Activated T-cell treated with anti-CD3 and anti-CD28 coated beads, Interleukin-2, amount 50 U/mL, for 48 hours (primary cell): Measurements from ENCODE around the gene RHBDF2.

Source experiments
- DNase-seq, 2 experiments: peaks; one replicate each; pipeline ENCODE4 v3.0.0-alpha.2; 2020

The RHBDF2 gene

GRCh38 chr17:76452660-76453430, 48.4 kb downstream of the RHBDF2 start, which contains the start of gene UBE2O:
UBE2O (minus strand) TSS chr17:76453152; CDS start chr17:76453141, 11 bp downstream.
- DNase-seq = peak; percentile 92 to 96

DNA sequence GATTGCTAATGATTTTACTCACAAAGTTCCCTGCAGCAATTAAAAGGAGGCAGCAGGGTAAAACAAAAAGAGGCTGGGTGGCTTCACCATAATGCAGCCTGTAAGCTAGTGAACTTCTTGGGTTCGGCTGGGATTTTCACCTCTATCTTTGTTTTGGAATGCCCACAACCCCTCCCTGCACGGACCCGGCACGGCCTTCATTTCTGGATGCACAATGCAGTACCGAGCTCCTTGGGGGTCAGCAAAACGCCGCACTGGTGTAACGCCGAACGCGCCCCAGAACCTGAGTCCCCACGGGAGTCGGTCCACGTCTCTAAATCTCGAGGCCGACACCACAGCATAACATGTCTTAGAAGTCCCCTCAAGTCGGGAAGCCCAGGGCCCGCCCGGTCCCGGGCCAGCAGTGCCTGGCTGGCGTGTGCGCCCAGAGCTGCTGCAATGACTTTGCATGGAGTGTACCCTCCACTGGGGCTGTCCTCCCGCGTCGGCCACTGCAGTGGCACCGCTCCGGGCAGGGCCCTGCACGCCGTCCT, 49.0 kb downstream of the RHBDF2 start:
- no peak for DNase-seq

DNA sequence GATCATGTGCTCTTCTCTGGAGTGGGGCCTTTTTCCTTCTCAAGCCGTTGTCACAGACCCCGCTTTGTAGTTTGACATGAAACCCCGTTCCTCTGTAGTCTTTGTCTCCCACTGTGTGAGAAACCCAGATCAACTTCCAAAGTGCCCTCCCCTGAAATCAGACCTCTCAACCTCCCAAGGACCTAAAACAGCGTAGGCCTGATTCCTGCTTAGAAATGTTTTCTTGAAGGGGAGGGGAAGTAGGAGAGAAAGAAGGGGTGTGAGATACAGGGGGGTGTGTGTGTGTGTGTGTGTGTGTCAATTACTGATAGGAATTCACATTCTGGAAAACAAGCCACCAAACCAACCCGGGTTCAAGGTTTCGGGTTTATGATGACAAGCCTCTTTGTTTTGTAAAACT, 49.7 kb downstream of the RHBDF2 start:
- DNase-seq = no peak

DNA sequence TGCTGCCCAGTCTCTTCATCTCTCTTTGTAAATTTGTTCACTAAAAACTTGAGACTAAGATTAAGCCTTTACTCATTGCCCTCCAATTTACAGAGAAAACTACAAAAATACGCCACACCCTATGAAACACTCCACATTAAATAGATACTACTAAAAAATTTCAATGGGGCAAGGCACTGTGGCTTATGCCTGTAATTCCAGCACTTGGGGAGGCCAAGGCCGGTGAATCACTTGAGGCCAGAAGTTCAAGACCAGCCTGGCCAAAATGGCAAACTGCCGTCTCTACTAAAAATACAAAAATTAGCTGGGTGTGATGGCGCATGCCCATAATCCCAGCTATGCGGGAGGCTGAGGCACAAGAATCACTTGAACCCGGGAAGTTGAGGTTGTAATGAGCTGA, 52.1 kb downstream of the RHBDF2 start:
- DNase-seq = no peak

DNA sequence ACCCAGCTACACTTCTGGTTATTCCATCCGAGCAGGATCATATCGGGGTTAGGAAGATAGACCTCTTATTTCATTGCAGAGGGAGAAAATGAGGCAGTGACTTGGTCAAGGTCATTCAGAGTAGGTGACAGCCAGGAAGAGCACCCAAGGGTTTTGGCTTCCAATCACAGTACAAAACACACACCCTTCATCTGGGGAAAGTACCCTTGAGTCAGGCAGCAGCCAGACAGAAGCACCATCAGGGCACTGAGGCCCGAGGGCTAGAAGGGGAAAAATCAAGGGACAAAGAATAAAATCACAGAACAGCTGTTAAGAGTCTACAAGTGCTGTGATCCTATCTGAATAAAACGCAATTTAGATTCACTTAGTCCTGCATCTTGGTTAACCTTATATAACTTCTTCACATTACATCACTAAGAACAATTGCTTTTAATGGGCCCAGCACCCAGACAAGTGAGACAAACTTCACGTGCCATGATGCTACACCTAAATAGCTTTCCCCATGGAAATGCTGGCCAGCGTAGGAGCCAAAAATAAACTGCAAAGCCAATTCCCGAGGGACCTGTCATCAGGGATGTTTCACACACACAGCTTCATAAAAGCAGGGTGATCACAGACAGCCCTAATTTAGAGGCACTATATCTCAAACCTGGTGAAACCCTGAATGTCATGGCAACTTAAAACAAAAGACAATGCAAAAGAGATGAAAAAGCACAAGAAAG, 53.1 kb downstream of the RHBDF2 start:
- no peak for DNase-seq

- DNase-seq = peak in 1 of 2 experiments; percentile 32
These were observed 54.6 kb downstream of the RHBDF2 start for GRCh38 chr17:76446449-76447231.

DNA sequence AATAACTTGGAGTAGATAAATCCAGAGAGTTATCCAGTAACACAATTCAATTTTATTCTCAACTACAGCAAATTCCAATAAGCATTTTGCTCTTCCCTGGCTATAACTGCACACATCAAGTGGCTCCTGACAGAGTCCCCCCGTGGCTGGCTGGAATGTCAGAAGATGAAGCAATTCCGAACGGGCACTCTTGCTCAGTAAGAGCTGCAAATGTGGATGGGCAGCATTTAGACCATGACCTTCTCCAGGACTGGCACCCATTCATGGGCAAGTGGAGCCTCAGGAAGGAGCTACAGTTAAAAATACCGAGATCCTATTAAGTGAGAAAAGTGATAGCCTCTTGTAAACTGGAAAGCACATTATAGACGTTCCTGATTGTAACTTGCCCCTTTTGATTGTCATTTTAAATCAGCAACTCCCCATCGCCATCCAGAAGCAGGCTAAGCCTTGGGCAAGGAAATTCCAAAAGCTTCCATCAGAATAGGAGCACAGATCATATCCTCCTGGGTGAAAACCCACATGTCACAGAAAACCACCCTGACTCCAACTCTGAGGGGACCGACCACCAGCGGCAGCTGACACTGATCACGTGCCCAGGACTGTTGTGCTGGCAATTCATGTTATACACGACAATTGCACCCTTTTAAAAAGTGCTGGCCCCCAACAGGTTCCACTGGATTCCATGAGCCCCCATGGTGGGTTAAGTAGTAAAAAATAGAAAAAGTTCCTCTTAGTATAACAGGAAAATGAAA, 55.4 kb downstream of the RHBDF2 start:
- DNase-seq = no peak

DNA sequence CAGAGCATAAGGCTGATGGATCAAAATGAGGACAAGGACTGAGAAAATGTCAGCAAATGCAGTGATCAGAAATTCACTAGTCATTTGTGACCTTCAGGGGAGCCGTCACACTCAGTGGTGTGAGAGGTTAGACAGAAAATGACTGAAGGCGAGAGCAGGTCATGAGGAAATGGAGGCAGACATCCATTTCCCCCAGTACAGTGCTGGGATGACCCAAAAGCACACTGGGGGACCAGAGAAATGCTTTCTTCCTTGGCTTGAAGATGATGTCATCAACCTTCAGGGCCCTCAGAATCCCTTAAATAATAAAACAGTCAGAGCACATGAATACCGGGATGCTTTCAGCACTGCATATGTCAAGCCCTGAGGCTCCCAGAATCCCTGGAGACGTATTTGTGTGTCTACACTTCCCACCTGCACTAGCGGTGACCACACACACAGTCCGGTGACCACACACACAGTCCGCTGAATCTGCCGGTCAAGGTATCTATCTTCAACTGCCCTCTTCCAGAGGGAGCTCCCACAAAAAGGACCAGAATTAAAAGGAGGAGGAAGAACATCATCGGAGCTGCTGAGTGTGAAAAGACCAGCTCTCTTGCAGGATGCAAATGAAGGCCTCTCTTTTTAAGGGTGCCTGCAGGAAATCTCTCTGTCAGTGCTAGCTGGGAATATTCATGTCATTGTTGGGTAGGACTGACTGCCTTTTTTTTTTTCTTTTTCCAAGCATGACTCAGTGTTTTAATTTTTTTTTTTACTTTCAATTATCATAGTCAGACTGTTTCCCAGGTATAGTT, 56.5 kb downstream of the RHBDF2 start:
- DNase-seq = no peak

DNA sequence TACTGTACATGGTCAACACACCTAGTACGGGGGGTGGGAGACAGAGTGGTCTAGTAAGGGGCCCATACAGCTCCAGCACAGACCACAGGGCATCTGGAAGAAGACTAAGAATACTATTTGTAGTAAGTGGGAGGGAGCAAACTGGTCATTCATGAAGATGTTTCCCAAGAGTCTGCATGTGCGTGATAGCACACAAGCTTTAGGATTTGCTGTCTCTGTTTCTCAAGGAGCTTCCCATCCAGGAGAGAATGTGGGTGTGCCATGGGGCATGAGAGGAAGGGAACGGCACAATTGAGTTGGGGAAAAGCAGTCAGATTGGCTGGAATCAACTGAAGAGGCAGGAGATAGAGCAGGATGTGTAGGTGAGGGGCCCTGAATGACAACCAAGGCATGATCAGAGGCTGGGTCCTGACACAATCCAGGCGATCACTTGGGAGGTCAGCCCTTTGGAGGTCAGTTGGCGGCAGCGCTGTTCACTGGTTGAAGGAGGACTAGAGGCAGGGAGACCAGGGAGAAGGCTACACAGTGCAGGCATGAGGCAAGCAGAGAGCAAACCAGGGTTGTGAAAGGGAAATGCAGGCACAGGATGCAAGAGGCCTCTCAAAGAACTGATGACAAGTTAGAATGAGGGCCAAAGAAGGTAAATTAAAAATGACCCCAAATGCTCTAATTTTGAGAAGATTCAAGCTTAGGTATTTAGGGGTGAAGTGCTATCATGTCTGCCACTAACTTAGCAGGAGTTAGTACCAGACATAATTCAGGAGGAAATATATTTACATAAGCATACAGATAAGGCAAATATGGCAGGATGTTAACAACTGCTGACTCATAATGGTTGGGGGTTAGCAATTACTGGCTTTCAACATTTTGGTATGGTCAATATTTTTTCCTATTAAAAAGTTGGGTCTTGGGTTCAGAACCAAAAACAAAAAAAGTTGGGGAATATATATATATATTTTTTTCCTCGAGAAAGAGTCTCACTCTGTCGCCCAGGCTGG, 58.6 kb downstream of the RHBDF2 start:
- no peak for DNase-seq

DNA sequence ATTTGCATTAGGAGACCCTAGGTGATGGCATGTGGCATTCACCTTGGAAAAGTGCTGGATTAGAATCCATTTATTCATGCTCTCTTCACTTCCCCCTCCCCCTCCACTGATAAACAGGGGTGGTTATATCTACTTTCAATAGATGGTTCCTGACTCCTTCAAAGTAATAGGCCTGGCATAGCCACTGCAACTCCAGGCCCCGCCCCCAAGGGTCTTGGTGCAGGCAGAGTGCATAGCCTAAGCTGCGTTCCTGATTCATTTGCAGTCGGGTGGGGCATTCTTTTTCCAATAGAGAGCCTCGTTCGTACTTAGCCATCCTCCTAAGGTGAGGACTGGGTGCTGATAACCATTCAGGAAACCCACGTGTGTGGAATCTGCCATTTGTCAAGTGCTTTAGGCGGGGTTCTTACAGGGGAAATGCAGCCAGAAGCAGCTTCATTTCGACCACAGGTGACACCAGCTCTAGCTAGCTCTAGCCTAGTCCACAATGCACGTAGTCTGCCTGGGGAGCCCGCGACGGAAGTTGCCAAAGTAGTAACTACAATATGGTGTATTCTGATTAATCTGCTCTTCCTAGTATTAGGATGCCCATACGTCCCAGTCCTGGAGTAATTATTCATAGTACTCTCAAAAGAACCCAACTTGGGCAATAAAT, 59.4 kb downstream of the RHBDF2 start:
- DNase-seq = no peak

- no peak for DNase-seq
These were observed 60.4 kb downstream of the RHBDF2 start for GRCh38 chr17:76440751-76441362.

DNA sequence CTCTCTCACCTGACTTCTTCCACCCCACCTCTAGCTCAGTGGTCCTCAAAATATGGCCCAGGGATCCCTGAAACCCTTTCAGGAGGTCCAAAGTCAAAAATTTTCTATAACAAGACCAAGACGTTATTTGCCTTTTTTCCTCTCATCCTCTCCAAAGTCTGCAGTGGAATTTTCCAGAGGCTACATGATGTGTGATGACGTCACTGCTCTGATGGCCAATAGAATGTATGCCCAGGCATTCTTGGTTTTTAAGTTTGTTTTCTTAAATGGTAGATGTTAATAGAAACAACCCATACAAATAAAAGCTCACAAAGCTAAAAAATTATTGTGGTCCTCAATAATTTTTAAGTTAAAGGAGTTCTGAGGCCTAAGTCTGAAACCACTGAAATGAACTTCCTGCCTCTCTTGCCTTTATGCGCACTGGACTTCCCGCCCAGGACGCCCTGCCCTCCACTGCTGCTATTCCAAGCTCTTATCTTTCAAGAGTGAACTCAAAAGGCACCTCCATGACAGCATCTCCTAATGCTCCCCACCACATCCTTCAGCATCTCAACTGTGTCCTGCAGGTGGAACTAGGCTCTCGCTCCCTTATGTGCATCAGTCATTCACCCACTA, 61.8 kb downstream of the RHBDF2 start:
- DNase-seq = no peak

DNA sequence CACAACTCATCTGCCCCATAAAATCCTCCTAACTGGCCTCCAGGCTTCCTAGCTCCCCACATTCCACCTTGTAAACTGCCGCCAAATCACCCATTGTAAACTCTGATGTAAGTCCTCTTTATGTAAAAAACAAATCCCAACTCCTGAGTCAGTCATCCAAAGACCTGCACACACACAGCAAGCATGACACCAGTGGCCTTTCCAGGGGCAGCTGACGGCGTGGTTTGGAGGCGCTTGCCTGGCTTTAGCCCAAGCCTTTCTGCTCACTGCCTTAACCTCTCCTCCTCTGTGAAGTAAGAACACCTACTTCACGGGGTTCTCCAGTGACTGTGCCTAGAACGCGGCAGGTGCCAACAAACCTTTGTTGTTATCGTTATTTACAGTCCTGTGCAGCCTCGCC, 62.3 kb downstream of the RHBDF2 start:
- no peak for DNase-seq

DNA sequence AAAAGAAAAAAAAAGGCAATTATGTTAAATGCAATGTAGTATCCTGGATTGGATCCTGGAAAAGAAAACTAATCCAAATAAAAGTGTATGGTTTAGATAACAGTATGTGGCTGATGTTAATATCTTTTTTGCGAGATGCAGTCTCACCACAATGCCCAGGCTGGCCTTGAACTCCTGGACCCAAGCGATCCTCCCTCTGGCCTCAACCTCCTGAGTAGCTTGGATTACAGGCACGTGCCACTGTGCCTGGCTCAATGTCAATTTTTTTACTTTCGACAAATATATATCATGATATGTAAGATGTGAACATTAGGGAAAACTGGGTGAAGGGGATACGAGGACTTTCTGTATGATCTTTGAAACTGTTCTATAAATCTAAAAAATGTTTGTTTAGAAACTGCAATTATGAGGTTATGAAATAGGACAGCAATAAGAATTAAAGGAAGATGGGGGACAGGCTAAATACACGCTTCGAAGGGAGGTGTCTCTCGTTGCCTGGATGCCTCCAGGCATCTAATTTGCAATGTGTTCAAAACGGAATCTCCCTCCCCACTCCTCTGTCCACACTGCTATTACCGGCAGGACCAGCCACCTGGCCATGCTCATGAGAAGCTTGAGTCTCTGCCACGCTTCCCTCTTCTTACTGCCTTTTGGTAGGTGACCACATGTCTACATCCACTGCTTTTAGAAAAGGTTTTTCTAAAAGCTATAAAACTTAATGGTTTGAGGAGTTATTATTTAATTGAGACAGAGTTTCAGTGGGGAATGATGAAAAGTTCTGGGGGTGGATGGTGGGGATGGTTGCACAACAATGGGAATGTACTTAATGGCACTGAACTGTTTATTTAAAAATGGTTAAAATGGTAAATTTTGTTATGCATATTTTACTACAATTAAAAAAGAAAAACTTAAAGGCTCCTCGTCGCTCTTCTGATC, 63.5 kb downstream of the RHBDF2 start:
- DNase-seq = no peak

GRCh38 chr17:76435751-76436150, 65.5 kb downstream of the RHBDF2 start:
- no peak for DNase-seq

DNA sequence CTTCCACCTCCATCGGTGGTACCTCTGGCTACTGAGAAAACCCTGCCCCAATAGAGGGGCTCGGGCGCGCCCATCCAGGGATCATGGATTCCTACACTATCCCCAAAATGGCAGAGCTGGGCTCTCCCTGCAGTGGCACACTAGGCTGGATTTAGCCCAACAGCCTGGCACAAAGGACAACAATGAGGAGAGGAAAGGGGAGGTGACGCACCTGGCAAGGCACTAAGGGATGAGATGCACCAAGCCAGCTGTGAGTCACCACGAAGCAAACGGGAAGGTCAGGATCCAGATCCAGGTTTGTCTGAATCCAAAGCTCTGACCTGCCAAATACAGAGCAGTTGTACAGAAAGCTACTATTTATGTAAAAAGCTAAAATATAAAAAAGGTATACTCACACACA, 66.4 kb downstream of the RHBDF2 start:
- DNase-seq = no peak

GRCh38 chr17:76433693-76434092, 67.5 kb downstream of the RHBDF2 start:
- DNase-seq = no peak
